GM19372 (cell line): ENCODE data around the gene NSL1.
A peak's percentile ranks its signal among the peaks of the same experiment; 100 is the strongest.

Source experiments
- ATAC-seq: cut with Tn5 transposase; IDR thresholded peaks from one replicate; pipeline ENCODE4 v1.9.1; 2021; ENCODE audit warnings: mild to moderate bottlenecking, low read depth, moderate library complexity; ENCODE audit not compliant: unreplicated experiment

NSL1 gene

DNA sequence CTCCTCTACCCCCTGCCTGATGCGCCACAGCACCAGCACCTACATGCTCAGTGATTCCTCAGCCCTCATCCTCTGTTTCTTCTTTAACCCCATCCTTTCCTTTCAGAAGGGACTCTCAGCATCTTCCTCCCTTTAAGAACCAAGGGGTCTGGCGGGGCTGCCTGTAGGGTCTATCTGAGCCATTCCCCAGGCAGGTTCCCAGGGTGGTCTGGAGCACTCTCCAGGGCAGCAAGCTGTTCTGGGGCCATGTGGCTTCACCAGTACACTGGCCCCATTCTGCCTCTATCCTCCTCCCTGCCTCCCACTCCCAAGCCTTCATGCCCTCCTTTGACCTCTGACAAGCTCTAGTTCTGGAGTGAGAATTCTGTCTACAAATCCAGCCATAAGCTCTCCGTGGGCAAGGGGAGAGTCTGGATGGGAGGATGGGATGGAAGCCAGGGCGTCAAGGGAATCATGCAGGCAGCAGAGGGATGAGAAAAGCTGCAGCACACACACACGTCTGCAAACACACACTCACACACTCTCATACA lies 102.3 kb downstream of the NSL1 start:
- ATAC-seq: no peak

DNA sequence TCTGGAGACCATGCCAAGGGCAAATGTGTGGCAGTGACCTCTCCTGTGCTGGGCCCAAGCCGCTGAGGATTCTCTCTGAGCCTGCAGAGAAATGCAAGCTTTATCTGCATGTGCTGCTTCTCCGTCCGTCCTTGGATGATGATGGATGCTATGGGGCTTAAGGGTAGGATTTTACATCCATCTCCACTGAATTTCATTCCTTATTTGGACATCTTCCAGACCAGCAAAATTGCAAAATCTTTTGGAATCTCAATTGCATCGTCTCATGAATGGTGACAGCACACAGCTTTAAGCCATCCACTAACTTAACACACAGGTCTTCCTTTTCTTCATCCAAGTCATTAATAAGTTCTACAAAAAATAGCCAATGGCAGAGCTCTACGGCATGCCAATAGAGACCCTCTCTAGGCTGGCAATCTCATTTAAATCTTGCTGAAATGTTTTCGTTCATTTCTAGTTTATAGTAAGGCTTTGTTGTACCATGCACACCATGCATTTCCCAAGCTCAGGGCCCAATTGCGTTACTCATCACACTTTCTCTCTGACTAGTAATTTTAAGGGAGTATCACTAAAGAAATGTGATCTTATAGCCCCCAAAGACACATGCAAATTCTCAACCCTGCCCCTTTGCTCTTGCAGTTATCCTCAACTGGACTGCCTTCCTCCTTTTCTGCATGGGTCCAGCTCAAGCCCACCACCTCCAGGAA lies 103.1 kb downstream of the NSL1 start:
- ATAC-seq: no peak

DNA sequence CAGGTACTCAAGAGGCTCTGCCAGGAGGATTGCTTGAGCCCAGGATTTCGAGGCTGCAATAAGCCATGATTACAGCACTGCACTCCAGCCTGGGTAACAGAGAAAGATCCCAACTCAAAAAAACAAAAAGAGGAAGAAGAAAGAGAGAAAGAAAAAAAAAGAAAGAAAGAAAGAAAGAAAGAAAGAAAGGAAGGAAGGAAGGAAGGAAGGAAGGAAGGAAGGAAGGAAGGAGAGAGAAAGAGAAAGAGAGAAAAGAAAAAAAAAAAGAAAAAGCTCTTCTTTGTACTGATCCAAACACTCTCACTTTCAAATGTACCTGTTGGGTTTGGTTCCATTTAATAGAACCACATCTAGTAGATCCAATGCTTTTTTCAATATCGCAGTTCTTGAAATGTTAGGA lies 103.8 kb downstream of the NSL1 start:
- ATAC-seq: no peak

DNA sequence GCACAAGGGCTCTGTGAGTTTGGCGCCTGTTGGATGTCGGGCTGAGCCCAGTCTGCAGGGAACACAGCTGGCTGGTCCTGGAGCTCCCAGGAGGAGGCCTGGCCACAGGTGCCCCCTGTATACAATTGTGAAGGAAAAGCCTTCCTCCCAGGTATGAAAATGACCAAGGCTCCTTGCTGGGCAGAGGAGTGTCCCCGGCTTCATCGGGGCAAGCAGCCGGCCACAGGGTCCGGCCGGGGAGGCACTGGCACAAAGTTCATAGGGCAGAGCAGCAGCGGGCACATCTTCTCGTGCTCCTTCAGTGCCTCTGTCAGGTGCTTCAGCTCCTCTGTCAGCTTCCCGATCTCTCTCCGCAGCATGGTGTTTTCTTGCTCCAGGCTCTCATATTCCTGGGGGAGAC lies 105.0 kb downstream of the NSL1 start:
- ATAC-seq: no peak

DNA sequence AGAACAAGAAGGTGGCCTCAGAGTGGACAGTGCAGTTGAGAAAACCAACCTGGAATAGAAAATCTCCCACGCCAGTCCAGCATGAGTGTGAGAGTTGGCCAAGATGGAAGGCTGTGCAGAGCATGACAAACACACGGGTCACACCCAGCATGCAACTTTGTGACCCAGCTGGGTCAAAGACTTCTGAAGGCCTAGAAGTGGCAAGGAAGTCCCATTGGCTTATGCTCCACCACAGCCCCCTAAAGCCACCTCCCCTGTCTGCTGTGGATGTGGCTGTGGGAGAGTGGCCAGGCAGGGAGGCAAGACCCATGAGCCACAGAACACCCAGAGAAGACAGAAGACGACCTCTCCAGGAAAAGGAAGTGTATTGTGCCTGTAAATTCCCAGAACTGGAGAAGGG lies 105.5 kb downstream of the NSL1 start:
- no peak for ATAC-seq

DNA sequence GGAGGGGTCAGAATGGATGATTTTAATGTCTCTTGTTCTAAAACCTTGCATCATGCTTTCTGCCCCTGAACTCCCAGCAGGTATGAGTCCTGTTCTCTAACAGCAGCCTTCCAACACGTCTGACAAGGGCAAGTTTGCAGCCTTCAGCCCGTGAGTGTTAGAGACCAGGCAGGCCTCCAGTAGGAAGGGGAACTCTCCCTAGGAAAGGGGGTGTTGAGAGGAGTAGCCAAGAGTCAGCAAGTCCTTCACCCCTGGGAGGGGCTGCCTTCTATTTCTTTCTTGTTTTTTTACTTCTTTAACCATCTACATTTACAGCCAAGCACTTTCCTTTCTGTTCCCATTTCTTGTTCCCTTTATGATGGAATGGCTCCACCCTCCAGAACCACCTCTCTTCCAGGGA lies 106.1 kb downstream of the NSL1 start:
- ATAC-seq: no peak

DNA sequence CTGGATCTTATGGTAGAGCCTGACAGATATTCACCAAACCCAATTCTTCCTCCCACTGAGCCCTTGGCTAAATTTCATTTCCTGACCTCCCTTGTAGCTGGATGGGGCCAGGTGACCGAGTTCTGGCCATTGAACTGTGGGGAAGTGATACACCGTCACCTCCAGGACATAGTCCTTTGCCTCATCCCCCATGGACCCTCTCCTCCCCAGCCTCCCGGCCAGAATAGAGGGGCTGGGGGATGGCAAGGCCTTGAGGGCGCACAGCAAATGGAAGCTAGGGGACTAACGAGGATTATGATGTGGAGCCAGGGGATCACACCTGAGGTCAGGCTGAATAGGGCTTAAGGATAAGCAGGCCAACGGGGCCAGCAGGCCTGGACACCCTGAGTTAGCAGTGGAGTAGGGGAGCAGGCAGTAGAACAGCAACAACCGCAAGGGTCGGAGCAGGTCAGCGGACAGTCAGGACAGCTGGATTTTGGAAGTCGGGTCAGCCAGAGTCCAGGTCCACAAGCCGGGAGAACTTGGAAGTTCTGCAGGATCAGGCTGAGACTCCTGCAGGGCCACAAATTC lies 107.0 kb downstream of the NSL1 start:
- no peak for ATAC-seq

DNA sequence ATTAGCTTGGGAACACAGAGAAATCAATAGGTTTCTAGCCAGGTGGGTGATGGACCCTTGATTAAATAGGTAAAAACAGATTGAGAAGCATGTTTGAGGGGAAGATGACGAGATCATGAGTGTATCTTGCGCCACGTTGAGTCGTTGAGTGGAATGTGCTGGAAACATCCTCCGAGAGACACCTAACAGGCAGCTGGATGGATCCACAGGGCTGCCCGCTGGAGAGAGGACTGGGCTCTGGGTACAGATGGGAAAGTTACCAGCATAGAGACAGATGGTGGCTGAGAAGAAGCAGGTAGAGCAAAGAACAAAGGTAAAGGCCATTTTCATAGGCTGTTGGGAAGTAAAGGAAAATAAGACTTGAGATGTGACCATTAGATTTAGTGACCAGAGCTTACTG lies 107.5 kb downstream of the NSL1 start:
- no peak for ATAC-seq

DNA sequence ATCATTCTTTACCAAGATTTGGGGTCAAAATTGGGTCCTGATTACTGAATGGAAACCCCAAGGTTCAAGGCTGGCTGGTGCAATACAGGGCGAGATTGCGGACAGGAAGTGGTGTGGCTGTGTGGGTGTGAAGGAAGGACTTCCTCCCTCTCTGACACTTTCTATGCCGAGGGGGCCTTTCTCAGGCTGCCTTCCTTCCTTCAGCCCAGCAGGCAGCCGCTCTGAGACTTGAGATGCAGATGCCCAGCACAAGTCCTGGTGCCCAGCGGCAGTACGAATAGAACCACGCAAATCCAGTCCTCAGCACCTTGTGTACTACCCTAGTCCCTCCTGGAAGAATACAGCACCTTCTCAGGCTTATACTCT lies 108.2 kb downstream of the NSL1 start:
- peak; percentile 82 for ATAC-seq

DNA sequence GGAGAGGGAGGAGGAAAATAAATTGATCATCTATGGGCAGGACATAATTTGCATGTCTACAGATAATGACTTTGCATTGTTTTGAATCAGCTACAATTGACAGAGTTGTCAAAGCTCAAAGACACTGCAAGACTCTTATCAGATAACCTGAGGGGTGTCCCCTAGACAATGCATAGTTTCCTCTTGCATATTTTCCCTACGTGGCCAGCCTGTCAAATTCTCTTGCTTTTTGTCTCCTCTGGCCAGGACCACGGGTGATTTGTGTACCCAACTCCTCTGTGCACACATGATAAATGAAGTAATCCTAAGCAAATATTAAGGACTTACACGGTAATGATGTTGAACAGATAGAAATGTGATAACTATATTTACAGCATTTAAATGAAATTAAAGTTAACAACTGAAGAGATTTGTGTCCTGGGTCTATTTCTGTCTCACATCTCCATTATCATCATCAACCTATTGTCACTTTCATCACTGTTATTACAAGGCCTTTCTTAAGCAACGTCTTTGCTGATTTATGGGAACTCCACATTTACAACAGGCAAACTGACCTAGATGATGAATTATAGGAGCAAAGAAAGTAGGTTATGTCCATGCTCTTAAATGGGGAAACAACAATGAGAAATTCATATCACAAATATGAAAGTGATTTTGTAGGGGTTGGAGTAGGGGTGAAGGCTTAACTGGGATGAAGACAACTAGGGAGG lies 110.7 kb downstream of the NSL1 start:
- no peak for ATAC-seq

DNA sequence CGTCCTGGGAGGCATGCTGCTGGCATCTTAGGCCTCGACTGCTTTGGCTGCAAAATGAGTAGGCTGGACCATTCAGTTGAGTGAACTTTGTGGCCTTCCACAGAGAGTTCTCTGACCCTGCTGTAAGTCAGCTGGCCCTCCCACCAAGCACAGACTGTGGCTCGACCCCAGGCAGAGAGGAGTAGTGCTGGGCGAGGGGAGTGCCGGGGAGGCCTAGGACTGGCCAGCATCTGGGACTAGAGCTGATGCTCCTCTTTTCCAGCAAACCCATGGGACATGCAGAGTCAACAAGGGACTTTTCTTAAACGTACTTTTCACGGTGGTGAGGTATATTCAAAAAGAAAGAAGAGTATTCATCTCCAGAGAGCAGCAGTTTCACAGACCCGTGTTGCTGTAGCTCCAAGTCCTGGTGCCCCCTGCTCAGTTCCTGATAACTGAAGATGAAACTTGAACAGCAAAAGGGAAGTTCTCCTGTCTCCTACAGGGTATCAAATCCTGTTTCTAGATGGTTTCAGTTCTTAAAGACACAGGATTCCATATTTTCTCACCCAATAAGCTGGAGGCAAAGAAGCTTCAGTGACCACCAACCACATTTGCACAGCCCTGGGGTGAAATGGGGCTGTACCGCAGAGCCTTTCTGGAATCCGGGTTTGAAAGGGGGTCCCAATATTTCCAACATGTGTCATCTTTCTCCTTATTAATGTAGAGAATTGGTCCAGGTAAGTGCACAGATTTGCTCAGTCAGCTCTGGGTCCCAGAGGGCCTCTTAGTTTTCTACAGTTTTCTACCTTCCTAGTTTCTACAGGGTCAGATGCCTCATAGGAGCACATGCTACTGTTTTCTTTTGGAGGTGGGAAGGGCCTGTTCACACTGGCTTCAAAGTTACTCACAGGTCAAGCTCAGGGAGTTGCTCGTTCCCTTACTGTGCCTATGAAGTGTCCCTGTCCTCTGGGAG lies 112.8 kb downstream of the NSL1 start:
- ATAC-seq: peak; percentile 44

DNA sequence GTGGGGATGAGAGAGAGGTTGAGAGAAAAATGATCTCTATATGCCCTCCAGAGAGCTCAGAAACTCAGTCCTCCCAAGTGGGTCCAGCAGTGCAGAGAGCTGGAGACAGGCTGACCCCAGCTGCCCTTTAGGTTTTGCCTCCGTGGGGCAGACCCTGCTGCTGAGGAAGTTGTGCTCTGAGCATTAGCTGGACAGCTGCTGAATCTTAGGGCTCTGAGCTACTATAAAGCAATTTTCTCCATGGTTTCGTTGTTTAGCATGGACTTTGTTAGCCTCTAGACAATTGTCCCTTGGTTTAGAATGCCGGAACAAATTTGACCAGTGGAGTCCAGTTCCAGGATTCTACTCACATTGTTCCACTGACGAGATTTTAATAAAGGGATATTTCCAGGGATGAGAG lies 114.0 kb downstream of the NSL1 start:
- no peak for ATAC-seq

DNA sequence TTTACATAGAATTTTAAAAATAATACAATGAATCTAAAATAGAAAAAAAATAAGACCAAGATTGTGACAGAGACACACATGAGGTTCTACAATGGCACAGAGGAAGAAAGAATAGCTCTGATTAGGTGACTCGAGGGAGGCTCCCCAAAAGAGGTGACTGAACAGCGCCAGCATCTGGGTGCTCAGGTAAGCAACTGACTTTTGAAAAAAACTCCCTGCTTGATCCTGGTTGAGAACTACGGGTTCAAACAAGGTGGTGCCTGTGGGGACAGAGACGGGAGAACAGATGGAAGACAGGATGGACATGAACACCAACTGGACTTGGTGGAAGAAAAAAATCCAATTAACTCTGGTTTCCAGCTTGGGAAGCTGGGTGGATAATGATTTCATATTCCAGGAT lies 114.4 kb downstream of the NSL1 start:
- no peak for ATAC-seq
